HPDE6-E6E7 (cell line): ENCODE data around the gene THSD7B.

Source experiments
- DNase-seq: peaks from one replicate; pipeline ENCODE4 v3.0.0; 2011; ENCODE audit warnings: missing footprints; ENCODE audit errors: extremely low spot score

The THSD7B gene

DNA sequence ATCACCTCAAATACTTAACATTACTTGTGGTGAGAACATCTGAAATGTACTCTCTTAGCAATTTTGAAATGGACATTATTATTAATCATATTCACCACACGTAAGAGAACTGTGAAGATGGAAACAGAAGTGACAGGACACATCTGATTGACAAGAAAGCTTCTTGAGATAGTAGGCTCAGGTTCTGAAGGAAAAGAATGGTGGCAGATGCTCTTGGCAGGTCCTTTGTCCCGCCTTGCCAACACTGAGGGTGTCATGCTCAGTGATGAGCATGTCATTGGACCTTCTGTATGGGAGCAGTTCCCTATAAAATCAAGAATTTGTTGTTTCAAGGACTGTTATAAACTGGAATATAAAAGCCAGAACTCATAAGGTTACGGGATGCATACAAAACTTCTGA is 428.1 kb downstream of the THSD7B start:
- no peak for DNase-seq

DNA sequence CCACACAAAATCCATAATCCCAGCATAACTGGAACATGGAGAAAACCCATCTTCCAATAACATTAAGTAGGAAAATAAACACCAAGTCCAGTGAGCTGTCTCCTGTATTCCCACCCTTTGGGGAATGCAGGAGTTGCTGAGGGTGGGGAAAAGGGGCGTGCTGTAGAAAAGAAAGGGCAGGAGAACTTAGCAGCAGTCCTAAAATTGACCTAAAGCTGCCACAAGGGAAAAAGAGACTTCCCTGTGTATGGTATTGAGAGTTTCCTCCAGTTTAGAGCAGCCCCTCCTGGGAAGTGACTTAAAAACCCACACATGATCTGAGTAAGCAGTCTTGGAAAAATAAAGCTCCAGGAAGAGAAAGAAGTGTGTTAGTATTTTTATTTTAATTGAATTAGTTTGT is 428.8 kb downstream of the THSD7B start:
- no peak for DNase-seq

- DNase-seq: no peak
Observed at GRCh38 chr2:137199751-137200150, 434.4 kb downstream of the THSD7B start.

DNA sequence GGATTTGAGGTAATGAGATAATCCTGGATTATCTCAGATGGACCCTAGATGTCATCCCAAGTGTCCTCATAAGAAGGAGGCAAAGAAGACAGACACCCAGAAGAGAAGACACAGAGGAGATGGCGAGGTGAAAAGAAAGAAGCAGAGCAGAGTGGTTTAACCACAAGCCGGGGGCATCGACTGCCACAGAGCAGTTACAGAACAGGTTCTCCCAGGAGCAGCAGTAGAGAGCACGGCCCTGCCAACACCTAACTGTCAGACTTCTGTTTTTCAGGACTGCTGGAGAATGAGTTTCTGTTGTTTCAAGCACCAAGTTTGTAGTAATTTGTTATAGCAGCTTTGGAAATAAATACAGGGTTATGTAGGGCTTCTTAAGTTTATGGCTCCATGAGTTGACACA is 437.0 kb downstream of the THSD7B start:
- DNase-seq: peak; percentile 14

DNA sequence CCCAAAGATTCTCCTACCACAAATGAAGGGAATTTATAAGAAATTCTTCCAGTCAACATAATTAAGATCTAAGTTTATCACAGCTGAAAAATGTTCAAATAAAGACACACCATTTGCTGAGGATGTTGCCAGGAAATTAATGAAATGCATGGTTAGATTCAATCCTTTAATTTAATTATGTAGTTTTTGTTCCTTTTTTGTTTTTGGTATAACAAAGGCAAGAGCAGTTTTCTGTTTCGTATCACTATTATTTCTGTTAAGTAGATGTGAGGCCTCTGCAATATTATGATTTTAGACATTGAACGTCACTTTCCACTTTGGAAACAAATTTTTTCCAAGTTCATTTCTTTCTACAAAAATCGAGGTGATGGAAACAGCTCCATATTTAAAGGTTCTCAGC is 440.0 kb downstream of the THSD7B start:
- DNase-seq: no peak

DNA sequence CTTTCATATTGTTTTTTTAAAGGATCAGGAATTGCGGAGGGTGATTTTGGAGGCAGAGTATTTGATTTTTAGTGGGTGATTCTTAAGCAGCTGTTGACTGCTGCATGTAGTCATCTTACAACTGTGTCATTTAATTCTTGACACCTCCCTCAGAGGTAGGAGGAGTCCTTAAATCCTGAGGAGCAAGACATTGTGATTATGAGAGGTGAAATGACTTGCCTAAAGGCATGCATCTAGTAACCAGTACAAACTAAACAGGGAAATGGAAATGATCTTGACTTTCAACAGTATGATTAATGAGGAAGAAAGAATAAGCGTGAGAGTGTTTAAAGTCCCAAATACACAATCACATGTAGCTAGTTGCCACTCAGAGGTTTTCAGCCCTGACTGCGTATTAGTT is 440.7 kb downstream of the THSD7B start:
- DNase-seq: no peak

DNA sequence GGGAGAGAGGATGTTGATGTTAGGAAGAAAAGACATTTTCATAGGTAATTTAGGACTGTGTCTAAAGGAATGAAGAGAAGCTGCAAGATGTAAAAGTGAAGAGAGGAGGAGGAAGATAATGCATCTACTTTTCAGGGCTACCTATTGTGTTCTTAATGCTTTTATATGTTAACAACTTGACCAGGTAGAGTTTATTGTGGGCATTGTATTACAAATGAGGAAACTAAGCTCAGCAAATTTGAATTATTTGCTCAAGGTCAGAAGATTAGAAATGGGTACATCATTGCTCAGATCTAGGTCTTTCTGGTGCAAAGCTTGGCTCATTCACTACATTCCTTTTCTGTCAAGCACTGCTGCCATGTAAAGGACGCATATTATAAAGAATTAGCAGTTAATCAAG is 441.7 kb downstream of the THSD7B start:
- no peak for DNase-seq

DNA sequence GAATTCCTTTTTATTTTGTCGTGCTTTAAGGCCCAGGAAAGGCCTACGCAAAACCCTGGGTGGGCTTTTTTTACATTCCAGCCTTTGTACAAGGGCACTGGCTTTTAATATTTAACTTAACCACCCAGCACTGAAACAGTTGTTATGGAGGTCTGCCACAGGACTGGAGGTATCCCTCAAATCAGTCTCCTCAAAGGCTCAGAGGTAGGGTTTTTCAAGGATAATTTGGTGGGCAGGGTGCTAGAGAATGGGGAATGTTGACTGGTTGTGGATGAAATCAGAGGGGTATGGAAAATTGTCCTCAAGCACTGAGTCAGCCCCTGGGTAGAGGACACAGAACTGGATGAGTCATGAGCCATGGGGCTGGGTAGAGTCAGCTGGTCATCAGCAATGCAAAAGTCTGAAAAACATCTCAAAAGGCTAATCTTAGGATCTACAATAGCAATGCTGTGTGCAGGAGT is 443.1 kb downstream of the THSD7B start:
- peak; percentile 13 for DNase-seq

DNA sequence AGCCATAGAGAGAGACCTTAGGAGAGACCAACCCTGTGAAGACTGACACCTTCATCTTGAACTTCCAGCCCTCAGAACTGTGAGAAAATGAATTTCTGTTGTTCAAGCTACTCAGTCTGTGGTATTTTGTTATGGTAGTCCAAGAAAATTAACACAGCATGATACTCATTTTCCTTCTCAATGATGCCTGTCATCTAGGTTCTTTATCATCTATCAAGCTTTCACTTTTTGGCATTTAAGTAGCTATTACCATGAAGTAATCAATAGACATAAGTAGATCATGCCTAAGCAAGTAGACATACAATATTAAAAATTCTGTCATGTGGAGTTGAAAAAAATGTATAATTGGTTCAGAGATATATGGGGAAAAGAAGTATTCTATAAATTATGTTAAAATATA is 444.7 kb downstream of the THSD7B start:
- DNase-seq: no peak

- no peak for DNase-seq
Observed at GRCh38 chr2:137211761-137212160, 446.4 kb downstream of the THSD7B start.

- DNase-seq: no peak
Observed at GRCh38 chr2:137220438-137220993, 455.2 kb downstream of the THSD7B start.

- DNase-seq: no peak
Observed at GRCh38 chr2:137221797-137222492, 456.6 kb downstream of the THSD7B start.

DNA sequence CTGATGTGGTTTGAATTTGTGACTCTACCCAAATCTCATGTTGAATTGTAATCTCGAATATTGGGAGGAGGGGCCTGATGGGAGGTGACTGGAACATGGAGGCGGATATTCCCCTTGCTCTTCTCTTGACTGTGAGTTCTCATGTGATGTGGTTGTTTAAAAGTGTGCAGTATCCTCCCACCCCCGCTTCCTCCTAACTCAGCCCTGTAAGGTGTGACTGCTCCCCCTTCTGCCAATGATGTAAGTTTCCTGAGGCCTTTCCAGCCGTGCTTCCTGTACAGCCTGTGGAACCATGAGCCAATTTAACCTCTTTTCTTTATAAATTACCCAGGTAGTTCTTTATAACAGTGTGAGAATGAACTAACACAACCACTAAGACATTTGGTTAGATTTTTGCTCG is 458.4 kb downstream of the THSD7B start:
- no peak for DNase-seq

- no peak for DNase-seq
Observed at GRCh38 chr2:137228566-137228965, 463.2 kb downstream of the THSD7B start.

DNA sequence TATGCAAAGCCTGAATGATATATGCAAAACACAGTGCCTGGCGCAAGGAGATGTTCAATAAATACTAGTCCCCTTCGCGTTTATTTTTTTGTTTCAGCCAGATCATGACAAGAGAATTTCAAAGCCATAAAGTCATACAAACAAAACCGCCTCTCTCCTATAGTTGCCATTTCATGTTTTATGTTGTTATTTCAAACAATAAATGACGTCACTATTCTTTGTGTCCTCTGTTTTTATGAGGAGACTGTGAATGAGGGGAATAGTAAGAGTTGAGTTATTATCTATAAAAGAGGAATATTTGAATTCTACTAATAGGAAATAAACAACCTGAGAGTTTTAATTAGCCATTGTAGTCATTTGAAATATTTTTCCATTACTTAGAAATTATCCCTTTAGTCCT is 464.5 kb downstream of the THSD7B start:
- DNase-seq: no peak

GRCh38 chr2:137231628-137232027 is 466.3 kb downstream of the THSD7B start:
- DNase-seq: no peak

DNA sequence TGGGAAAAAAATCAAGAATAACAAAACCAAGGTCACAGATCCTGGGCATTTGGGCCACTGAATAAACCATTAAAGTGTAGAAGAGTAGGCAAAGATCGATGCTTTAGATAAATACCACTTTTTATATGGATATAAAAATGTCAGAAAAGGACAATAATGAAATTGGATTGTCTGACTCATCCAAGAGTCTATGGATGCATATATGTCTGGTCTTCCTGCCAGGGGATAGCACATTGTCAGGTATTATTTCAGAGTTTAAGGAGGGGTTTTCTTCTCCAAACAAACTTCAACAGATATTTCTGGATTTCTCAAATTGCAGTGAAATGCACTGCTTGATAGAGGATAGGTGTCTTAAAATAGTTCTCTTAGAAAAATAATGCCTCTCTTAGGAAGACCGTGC is 466.7 kb downstream of the THSD7B start:
- no peak for DNase-seq

GRCh38 chr2:137233091-137233490 is 467.7 kb downstream of the THSD7B start:
- no peak for DNase-seq

- DNase-seq: no peak
Observed at GRCh38 chr2:137237055-137237454, 471.7 kb downstream of the THSD7B start.

- no peak for DNase-seq
Observed at GRCh38 chr2:137238065-137238464, 472.7 kb downstream of the THSD7B start.

DNA sequence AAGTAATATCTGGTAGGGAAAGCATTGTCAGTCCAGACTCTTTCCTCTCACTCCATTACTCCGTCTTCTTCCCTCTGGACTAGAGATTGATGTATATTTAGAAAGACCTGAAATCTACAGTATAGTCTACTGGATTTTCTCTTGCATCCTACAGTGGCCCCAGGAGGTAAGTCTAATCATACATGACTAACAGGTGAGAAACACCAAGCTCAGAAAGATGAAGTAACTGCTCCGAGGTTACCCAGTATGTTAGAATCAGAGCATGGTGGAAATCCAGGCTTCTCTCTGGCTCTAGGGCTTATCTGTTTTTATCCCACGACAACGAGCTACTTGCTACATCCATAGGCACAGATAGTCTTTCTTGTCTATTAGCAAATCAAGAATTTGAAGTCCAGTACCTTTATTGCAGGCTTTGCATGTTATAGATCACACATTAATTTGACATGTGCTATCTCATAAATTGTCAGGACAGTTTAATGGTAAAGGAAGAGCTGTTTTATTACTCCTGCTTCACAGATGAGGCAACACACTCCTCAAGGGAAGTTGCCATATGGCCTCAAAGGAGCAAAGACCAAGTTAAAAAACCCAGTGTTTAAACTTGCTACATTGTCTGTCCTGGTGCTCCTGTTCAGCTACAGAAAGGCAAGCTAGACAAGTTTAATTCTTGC is 484.3 kb downstream of the THSD7B start:
- no peak for DNase-seq

DNA sequence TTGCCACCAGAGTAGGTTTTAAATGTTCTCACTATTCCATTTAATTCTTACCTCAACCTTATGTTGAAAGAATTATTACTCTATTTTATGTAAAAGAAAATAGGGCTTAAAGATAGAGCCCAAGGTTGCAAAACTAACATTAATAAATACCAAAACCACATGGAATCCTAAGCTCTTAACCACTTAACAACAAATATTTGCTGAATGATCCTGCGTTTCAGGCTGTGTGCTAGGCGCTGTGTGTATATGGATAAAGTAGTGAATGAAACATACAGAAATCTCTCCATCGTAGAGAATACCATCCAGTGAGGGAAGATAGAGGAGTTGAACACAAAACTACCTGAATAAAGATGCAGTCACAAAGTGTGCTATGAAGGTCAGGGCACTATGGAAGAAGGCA is 485.1 kb downstream of the THSD7B start:
- no peak for DNase-seq

DNA sequence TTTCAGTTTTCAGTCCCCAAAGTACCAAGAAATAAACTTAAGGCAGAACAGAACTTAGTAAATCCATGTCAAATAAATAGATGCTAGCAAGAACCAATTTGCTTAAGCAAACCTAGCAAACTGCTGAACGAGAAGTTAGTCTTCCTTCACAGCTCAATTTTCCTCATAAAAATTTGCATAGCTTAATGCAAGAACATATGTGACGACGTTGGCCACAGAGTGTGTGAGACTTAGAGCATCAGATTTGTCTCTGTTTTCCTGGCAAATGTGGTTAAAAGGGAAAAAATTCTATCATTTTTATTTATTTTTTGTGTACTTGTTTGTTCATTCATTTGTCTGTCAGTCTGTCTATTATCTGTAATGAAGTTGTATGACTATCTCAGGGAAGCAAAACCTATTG is 485.7 kb downstream of the THSD7B start:
- DNase-seq: no peak
